Gastrocnemius medialis (tissue), 4 donors: ENCODE results near the gene TP73. TPM values are rescaled to one million over a fixed set of nuclear protein-coding genes. Genes with fewer than 3 reads are reported as not detected.

Experiments
- ATAC-seq, 2 donors: fragments of 150-250 bp; one replicate each; pipeline ENCODE4 v1.9.1; 2016
- DNase-seq, 2 donors: peaks; one replicate each; pipeline ENCODE4 v3.0.0-alpha.2; 2019
- H3K27ac ChIP-seq, 4 donors: fragments of 200-600 bp; sonication (generic); 1 replicate in 1 of 4; 2 replicates in 3 of 4; pipeline ENCODE4 v1.5.1; 2016 to 2018; ENCODE audit warnings: mild to moderate bottlenecking in 2 of 4, moderate library complexity in 1 of 4
- H3K27me3 ChIP-seq, 3 donors: fragments of 200-600 bp; sonication (generic) in 2 of 3; 1 replicate in 1 of 3; 2 replicates in 2 of 3; pipeline versions ENCODE4 v1.5.1 to v1.6.0; 2016 to 2019; ENCODE audit warnings: mild to moderate bottlenecking in 1 of 3, moderate library complexity in 1 of 3
- H3K36me3 ChIP-seq, 2 donors: fragments of 200-600 bp; sonication (generic) in 1 of 2; one replicate each; pipeline ENCODE4 v1.5.1; 2017 to 2018
- H3K4me1 ChIP-seq, 2 donors: fragments of 200-600 bp; sonication (generic) in 1 of 2; one replicate each; pipeline ENCODE4 v1.5.1; 2016 to 2017; ENCODE audit warnings: mild to moderate bottlenecking in 2 of 2
- H3K4me3 ChIP-seq, 4 donors: fragments of 200-600 bp; sonication (generic) in 3 of 4; 1 replicate in 1 of 4; 2 replicates in 3 of 4; pipeline ENCODE4 v1.5.1; 2016 to 2019; ENCODE audit warnings: mild to moderate bottlenecking in 2 of 4
- H3K9me3 ChIP-seq, 3 donors: fragments of 200-600 bp; sonication (generic) in 2 of 3; 1 replicate in 1 of 3; 2 replicates in 2 of 3; pipeline ENCODE4 v1.5.1; 2016 to 2019
- CTCF ChIP-seq, 5 experiments: fragments of 450-650 bp in 3 of 5; fragments of 200-600 bp in 2 of 5; sonication (generic) in 2 of 5; IDR thresholded peaks in 4 of 5; conservative IDR thresholded peaks in 1 of 5; 1 replicate in 4 of 5; 2 replicates in 1 of 5; pipeline ENCODE4 v1.5.1; 2016 to 2019; ENCODE audit warnings: antibody characterized with exemption in 5 of 5, mild to moderate bottlenecking in 3 of 5, moderate library complexity in 3 of 5
- POLR2A ChIP-seq, 2 donors: fragments of 450-650 bp; IDR thresholded peaks; one replicate each; pipeline ENCODE4 v1.6.1; 2017; ENCODE audit warnings: antibody characterized with exemption in 2 of 2, mild to moderate bottlenecking in 2 of 2, moderate library complexity in 2 of 2
- in situ Hi-C, 4 donors: fragments of 200-750 bp; cut with MboI; loops; one replicate each; pipeline versions ENCODE4 v1.15.0 to v1.8.0; 2017; ENCODE audit warnings: low sequenced_read_pairs in 4 of 4
- intact Hi-C: fragments of 100-400 bp; cut with DNase I; formaldehyde crosslinking; loops from one replicate; pipeline ENCODE4 v1.15.1; 2023; ENCODE audit warnings: low total_unique reads
- total RNA-seq, 4 donors: library from RNA; depleted of rRNA; stranded (reverse); fragments of >200 nt; gene quantifications; one replicate each; pipeline versions ENCODE4 v1.1.0 to v1.2.3, GENCODE V29; 2016

TP73 gene
- total RNA-seq, 4 donors from 2014 or later = 0.07 TPM; not detected in 3

GRCh38 chr1:3604997-3605823 is 47.1 kb upstream of the TP73 start:
- Histone ChIP-seq H3K4me1 (peaks cover 0 to 1% of the 10 kb centered on the region in 2 donors), H3K36me3 (no peaks in the 10 kb centered on the region), H3K27ac (no peak overlapping the region), H3K27me3 (peaks cover 2 to 38% (median 7%) of the 10 kb centered on the region in 3 donors), H3K9me3 (no peaks in the 10 kb centered on the region), H3K4me3 (no peak overlapping the region)
- TF ChIP-seq CTCF (IDR thresholded peaks at IDR 0.05 in 4 of 5, conservative IDR thresholded peaks at IDR 0.05 in 1 of 5) = no peak
- TF ChIP-seq POLR2A (IDR thresholded peaks at IDR 0.05) = no peak
- ATAC-seq (no peak), DNase-seq (no peak)
- intact Hi-C loops (no loop called here), in situ Hi-C loops (no loop called here)

- Histone ChIP-seq H3K4me1 (peaks cover 4 to 13% of the 10 kb centered on the region in 2 donors), H3K27ac (no peak overlapping the region), H3K9me3 (no peaks in the 10 kb centered on the region), H3K4me3 (no peak overlapping the region), H3K36me3 (no peaks in the 10 kb centered on the region), H3K27me3 (peaks cover 16 to 53% (median 24%) of the 10 kb centered on the region in 3 donors)
- in situ Hi-C loops (no loop called here), intact Hi-C loops (no loop called here)
- ATAC-seq (no peak), DNase-seq (no peak)
- TF ChIP-seq CTCF (IDR thresholded peaks at IDR 0.05 in 4 of 5, conservative IDR thresholded peaks at IDR 0.05 in 1 of 5) (no peak), POLR2A (IDR thresholded peaks at IDR 0.05) (no peak)
Observed at GRCh38 chr1:3606779-3607702, 45.3 kb upstream of the TP73 start.

DNA sequence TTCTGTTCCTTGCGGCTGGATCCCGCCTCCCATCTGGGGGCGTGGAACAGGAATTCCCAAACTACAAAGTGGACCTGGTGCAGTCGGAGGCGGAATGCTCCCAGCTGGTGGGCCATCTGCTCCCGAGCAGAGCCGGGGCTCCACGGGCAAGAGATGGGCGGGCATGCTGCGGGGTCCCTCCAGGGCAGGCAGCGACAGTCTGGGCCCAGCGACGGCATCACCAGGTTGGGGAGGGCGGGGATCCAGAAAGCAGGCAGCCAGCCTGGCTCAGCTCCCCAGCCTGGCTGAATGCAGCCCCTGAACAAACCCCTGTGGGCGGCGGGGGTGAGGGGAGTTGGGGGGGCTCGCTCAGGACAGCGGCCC is 44.6 kb upstream of the TP73 start:
- DNase-seq (no peak), ATAC-seq (no peak)
- in situ Hi-C loops = no loop called here
- Histone ChIP-seq H3K36me3 (no peaks in the 10 kb centered on the region), H3K27ac (no peak overlapping the region), H3K9me3 (no peaks in the 10 kb centered on the region), H3K27me3 (peaks cover 22 to 53% (median 24%) of the 10 kb centered on the region in 3 donors), H3K4me3 (no peak overlapping the region), H3K4me1 (peaks cover 4 to 13% of the 10 kb centered on the region in 2 donors)
- no peak for TF ChIP-seq POLR2A (IDR thresholded peaks at IDR 0.05)
- TF ChIP-seq CTCF (IDR thresholded peaks at IDR 0.05 in 4 of 5, conservative IDR thresholded peaks at IDR 0.05 in 1 of 5) = no peak
- intact Hi-C loops = no loop called here

DNA sequence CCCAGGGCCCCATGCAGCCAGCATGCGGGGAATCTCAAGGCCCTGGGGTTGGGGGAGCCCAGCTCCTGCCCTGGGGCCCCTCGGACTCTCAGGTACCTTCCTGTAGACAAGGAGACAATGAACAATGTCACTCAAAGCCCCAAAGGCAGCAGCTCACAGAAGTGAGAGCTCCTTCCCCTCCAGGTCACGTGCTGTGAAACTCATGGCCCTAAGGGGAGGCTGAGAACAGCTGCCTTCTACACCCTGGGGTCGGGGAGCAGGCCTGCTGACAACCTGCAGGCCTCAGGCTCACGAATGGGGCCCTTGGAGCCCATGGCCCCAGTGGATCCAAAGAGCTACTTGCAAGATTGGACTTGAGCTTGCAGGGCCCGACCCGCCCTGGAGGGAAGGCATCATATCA is 44.2 kb upstream of the TP73 start:
- ATAC-seq = no peak
- no peak for DNase-seq
- no peak overlapping the region for H3K27ac ChIP-seq
- TF ChIP-seq POLR2A (IDR thresholded peaks at IDR 0.05) (no peak), CTCF (IDR thresholded peaks at IDR 0.05 in 4 of 5, conservative IDR thresholded peaks at IDR 0.05 in 1 of 5) (no peak)
- peaks cover 23 to 53% (median 24%) of the 10 kb centered on the region in 3 donors for H3K27me3 ChIP-seq
- intact Hi-C loops = no loop called here
- no peaks in the 10 kb centered on the region for H3K36me3 ChIP-seq
- in situ Hi-C loops = no loop called here
- H3K9me3 ChIP-seq = no peaks in the 10 kb centered on the region
- peaks cover 4 to 13% of the 10 kb centered on the region in 2 donors for H3K4me1 ChIP-seq
- no peak overlapping the region for H3K4me3 ChIP-seq
